Astrocyte (in vitro differentiated cells and primary cell): ENCODE results near the gene AZIN2. TPM values are rescaled to one million over a fixed set of nuclear protein-coding genes. Genes with fewer than 3 reads are reported as not detected.
"Not testable (repeated sequence)": the region's sequence is repeated elsewhere in the genome, so short reads cannot be mapped to it uniquely, and the experiment has no call there.

Experiments
- DNase-seq: peaks from one replicate; pipeline ENCODE4 v3.0.0-alpha.2; 2010; ENCODE audit warnings: low read depth
- FAIRE-seq: peaks from 2 replicates; lab custom pipeline; 2011; peaks lifted over from hg19 to GRCh38; lab: Jason Lieb, UNC
- H2AFZ ChIP-seq: 2 replicates; pipeline ENCODE4 v1.6.0; 2012; ENCODE audit warnings: low read depth, low read length, inconsistent platforms
- H3K27ac ChIP-seq: 2 replicates; pipeline ENCODE4 v1.5.1; 2011; ENCODE audit warnings: low read depth, low read length, inconsistent platforms
- H3K27me3 ChIP-seq: 2 replicates; pipeline ENCODE4 v1.6.0; 2011; ENCODE audit warnings: low read length, inconsistent platforms; ENCODE audit not compliant: insufficient read depth
- H3K36me3 ChIP-seq: 2 replicates; pipeline ENCODE4 v1.5.1; 2011; ENCODE audit warnings: low read length, inconsistent platforms; ENCODE audit not compliant: insufficient read depth
- H3K4me1 ChIP-seq: 2 replicates; pipeline ENCODE4 v1.5.1; 2011; ENCODE audit warnings: low read length, inconsistent platforms; ENCODE audit not compliant: insufficient read depth
- H3K4me2 ChIP-seq: 2 replicates; pipeline ENCODE4 v1.6.0; 2012; ENCODE audit warnings: low read length, inconsistent platforms
- H3K4me3 ChIP-seq: 2 replicates; pipeline ENCODE4 v1.5.1; 2011; ENCODE audit warnings: low read depth, mild to moderate bottlenecking, low read length, inconsistent platforms; ENCODE audit not compliant: insufficient read depth
- H3K79me2 ChIP-seq: 2 replicates; pipeline ENCODE4 v1.6.0; 2012; ENCODE audit warnings: mild to moderate bottlenecking, low read length, inconsistent platforms; ENCODE audit not compliant: insufficient read depth
- H3K9ac ChIP-seq: 2 replicates; pipeline ENCODE4 v1.6.0; 2012; ENCODE audit warnings: mild to moderate bottlenecking, low read length, inconsistent platforms
- H3K9me3 ChIP-seq: 2 replicates; pipeline ENCODE4 v1.5.1; 2012; ENCODE audit warnings: low read depth, mild to moderate bottlenecking, low read length, inconsistent platforms; ENCODE audit not compliant: insufficient read depth
- H4K20me1 ChIP-seq: 2 replicates; pipeline ENCODE4 v1.6.0; 2012; ENCODE audit warnings: low read length, inconsistent platforms; ENCODE audit not compliant: insufficient read depth
- H3K27ac Mint-ChIP-seq: one replicate; pipeline ENCODE4 v1.8.0; 2021; ENCODE audit warnings: mild to moderate bottlenecking, mixed read lengths; ENCODE audit not compliant: unreplicated experiment
- H3K27me3 Mint-ChIP-seq: one replicate; pipeline ENCODE4 v1.8.0; 2021; ENCODE audit warnings: low read depth, mixed read lengths; ENCODE audit not compliant: unreplicated experiment
- H3K36me3 Mint-ChIP-seq: one replicate; pipeline ENCODE4 v1.8.0; 2021; ENCODE audit warnings: low read depth, mixed read lengths; ENCODE audit not compliant: unreplicated experiment
- H3K4me1 Mint-ChIP-seq: one replicate; pipeline ENCODE4 v1.8.0; 2021; ENCODE audit warnings: low read depth, mixed read lengths; ENCODE audit not compliant: unreplicated experiment
- H3K4me3 Mint-ChIP-seq: one replicate; pipeline ENCODE4 v1.8.0; 2021; ENCODE audit warnings: mild to moderate bottlenecking, moderate library complexity, mixed read lengths; ENCODE audit not compliant: unreplicated experiment
- H3K9me3 Mint-ChIP-seq: one replicate; pipeline ENCODE4 v1.8.0; 2021; ENCODE audit warnings: mild to moderate bottlenecking, mixed read lengths; ENCODE audit not compliant: unreplicated experiment
- CTCF ChIP-seq: IDR thresholded peaks from 2 replicates; pipeline ENCODE4 v1.5.1; 2011; ENCODE audit warnings: low read depth, mild to moderate bottlenecking, inconsistent platforms, low read length, moderate library complexity; ENCODE audit not compliant: insufficient read depth
- EZH2 ChIP-seq: IDR thresholded peaks from 2 replicates; pipeline ENCODE4 v1.6.1; 2012; ENCODE audit warnings: mild to moderate bottlenecking, low read length, inconsistent platforms; ENCODE audit not compliant: insufficient read depth
- total RNA-seq: library from RNA; stranded (reverse); gene quantifications from 2 replicates; pipeline ENCODE4 v1.2.1, GENCODE V29; 2021

Gene AZIN2
- total RNA-seq, 1 donor from 2014 or later = 10.1 TPM

- no peak overlapping the region for H2AFZ ChIP-seq
- H3K4me2 ChIP-seq = peak overlapping the region; percentile 77
- H3K4me3 Mint-ChIP-seq = peak overlapping the region; percentile 47
- H3K4me3 ChIP-seq = no peak overlapping the region
- FAIRE-seq (peak; percentile 65), DNase-seq (peak; percentile 66)
- H3K27me3 Mint-ChIP-seq = peaks cover 5% of the 10 kb centered on the region
- H3K9me3 Mint-ChIP-seq = peaks cover 2% of the 10 kb centered on the region
- peak overlapping the region; percentile 73 for H3K9ac ChIP-seq
- no peaks in the 10 kb centered on the region for H3K27me3 ChIP-seq
- H3K36me3 ChIP-seq = no peaks in the 10 kb centered on the region
- H3K9me3 ChIP-seq = no peaks in the 10 kb centered on the region
- peaks cover 35% of the 10 kb centered on the region for H3K4me1 ChIP-seq
- H3K36me3 Mint-ChIP-seq = peaks cover 30% of the 10 kb centered on the region
- H4K20me1 ChIP-seq = no peaks in the 10 kb centered on the region
- no peak for TF ChIP-seq CTCF
- TF ChIP-seq EZH2 = no peak
- H3K27ac Mint-ChIP-seq = peak overlapping the region; percentile 97
- peak overlapping the region; percentile 93 for H3K27ac ChIP-seq
- no peaks in the 10 kb centered on the region for H3K79me2 ChIP-seq
- H3K4me1 Mint-ChIP-seq = peaks cover 32% of the 10 kb centered on the region
Observed at GRCh38 chr1:33098371-33098770, 17.4 kb downstream of the AZIN2 start.

- peak overlapping the region; percentile 93 for H3K27ac ChIP-seq
- H3K36me3 ChIP-seq = no peaks in the 10 kb centered on the region
- peak; percentile 100 for FAIRE-seq
Observed at GRCh38 chr1:33099290-33100118, 18.6 kb downstream of the AZIN2 start.

GRCh38 chr1:33100119-33100415 is 19.1 kb downstream of the AZIN2 start:
- peak overlapping the region; percentile 72 for H3K4me2 ChIP-seq
- not testable (repeated sequence) for H4K20me1 ChIP-seq, H3K9me3 ChIP-seq, H3K27me3 Mint-ChIP-seq, H3K79me2 ChIP-seq, DNase-seq, H3K36me3 ChIP-seq, H3K4me3 Mint-ChIP-seq, H3K9me3 Mint-ChIP-seq, H2AFZ ChIP-seq, H3K4me3 ChIP-seq, FAIRE-seq, H3K27me3 ChIP-seq
- H3K9ac ChIP-seq = peak overlapping the region; percentile 67
- H3K4me1 ChIP-seq = peaks cover 35% of the 10 kb centered on the region
- H3K4me1 Mint-ChIP-seq = peaks cover 32% of the 10 kb centered on the region
- H3K36me3 Mint-ChIP-seq = peaks cover 25% of the 10 kb centered on the region
- H3K27ac ChIP-seq = peak overlapping the region; percentile 81
- peak overlapping the region; percentile 97 for H3K27ac Mint-ChIP-seq

More at GRCh38 chr1:33099290-33100118, 18.6 kb downstream of the AZIN2 start:
- Histone ChIP-seq H3K4me2 (peak overlapping the region; percentile 77), H2AFZ (no peak overlapping the region), H3K79me2 (no peaks in the 10 kb centered on the region), H3K9ac (peak overlapping the region; percentile 73), H3K4me3 (peak overlapping the region; percentile 10), H3K9me3 (no peaks in the 10 kb centered on the region), H3K27me3 (no peaks in the 10 kb centered on the region), H3K4me1 (peaks cover 35% of the 10 kb centered on the region), H4K20me1 (no peaks in the 10 kb centered on the region)
- peak; percentile 56 for TF ChIP-seq CTCF
- no peak for TF ChIP-seq EZH2
- Mint-ChIP-seq H3K27ac (peak overlapping the region; percentile 97), H3K27me3 (peaks cover 5% of the 10 kb centered on the region), H3K9me3 (peaks cover 2% of the 10 kb centered on the region), H3K36me3 (peaks cover 30% of the 10 kb centered on the region), H3K4me1 (peaks cover 32% of the 10 kb centered on the region), H3K4me3 (peak overlapping the region; percentile 51)
- DNase-seq = peak; percentile 100
